K562 (cell line): ENCODE measurements around the gene OR14A16. TPM values are rescaled to one million over a fixed set of nuclear protein-coding genes. Genes with fewer than 3 reads are reported as not detected.

Experiments
- CBX5 ChIP-seq: IDR thresholded peaks from 2 replicates; pipeline ENCODE4 v1.6.1; 2014; ENCODE audit warnings: low read depth, borderline replicate concordance
- E2F3 ChIP-seq: fragments of 250-450 bp; sonication (Bioruptor Pico); IDR thresholded peaks from 2 replicates; pipeline ENCODE4 v1.4.0; 2020; ENCODE audit warnings: mild to moderate bottlenecking
- EGR1 ChIP-seq: fragments of 450-650 bp; conservative IDR thresholded peaks from 2 replicates; pipeline ENCODE4 v1.6.1; 2017; ENCODE audit warnings: mild to moderate bottlenecking
- FOXK2 ChIP-seq, 2 experiments: fragments of 450-650 bp; IDR thresholded peaks in 1 of 2; conservative IDR thresholded peaks in 1 of 2; 2 replicates each; pipeline ENCODE4 v1.6.1; 2016; ENCODE audit warnings: low read depth in 2 of 2, mild to moderate bottlenecking in 1 of 2
- GATAD2A ChIP-seq: fragments of 450-650 bp; IDR thresholded peaks from 2 replicates; pipeline ENCODE4 v1.6.1; 2017
- GMEB1 ChIP-seq: fragments of 250-450 bp; sonication (Bioruptor Pico); IDR thresholded peaks from 2 replicates; pipeline ENCODE4 v1.4.0; 2020; ENCODE audit warnings: mild to moderate bottlenecking
- IRF1 ChIP-seq: sonication (generic); formaldehyde crosslinking; IDR thresholded peaks from 2 replicates; pipeline ENCODE4 v1.8.0; 2022; ENCODE audit warnings: missing genetic modification reagents, mild to moderate bottlenecking, borderline replicate concordance
- KLF10 ChIP-seq: fragments of 250-450 bp; sonication (Bioruptor Pico); IDR thresholded peaks from 2 replicates; pipeline ENCODE4 v1.6.1; 2021; ENCODE audit warnings: matching md5 sums
- MEF2A ChIP-seq: IDR thresholded peaks from 2 replicates; pipeline ENCODE4 v1.6.1; 2011; ENCODE audit warnings: low read depth, mild to moderate bottlenecking, low read length, moderate library complexity; ENCODE audit not compliant: control insufficient read depth
- NR2C2 ChIP-seq, 2 experiments: fragments of 200-800 bp in 1 of 2; sonication (Bioruptor generic) in 1 of 2; sonication (generic) in 1 of 2; formaldehyde crosslinking in 1 of 2; IDR thresholded peaks; 2 replicates each; pipeline versions ENCODE4 v1.6.1 to v1.8.0; 2016 to 2022; ENCODE audit warnings: mild to moderate bottlenecking in 1 of 2, missing compliant biosample characterization in 1 of 2, missing genetic modification characterization in 1 of 2, missing genetic modification reagents in 1 of 2
- RBM15 ChIP-seq: fragments of 200-400 bp; formaldehyde crosslinking; IDR thresholded peaks from 2 replicates; pipeline ENCODE4 v1.6.1; 2018; ENCODE audit warnings: mild to moderate bottlenecking, low read length, moderate library complexity; ENCODE audit not compliant: insufficient read depth
- SP1 ChIP-seq: sonication (generic); formaldehyde crosslinking; IDR thresholded peaks from 2 replicates; pipeline ENCODE4 v1.8.1; 2022; ENCODE audit warnings: mild to moderate bottlenecking, missing genetic modification reagents
- WHSC1 ChIP-seq: IDR thresholded peaks from one replicate; pipeline ENCODE4 v1.6.1; 2012; ENCODE audit warnings: low read length, control low read depth, inconsistent platforms
- ZMIZ1 ChIP-seq, 2 experiments: fragments of 150-350 bp in 1 of 2; IDR thresholded peaks; 2 replicates each; pipeline ENCODE4 v1.6.1; 2012 to 2016; ENCODE audit warnings: low read depth in 2 of 2, low read length in 2 of 2, mild to moderate bottlenecking in 1 of 2, moderate library complexity in 1 of 2
- ZNF197 ChIP-seq: fragments of 200-800 bp; sonication (Bioruptor generic); IDR thresholded peaks from 2 replicates; pipeline ENCODE4 v1.6.1; 2016; ENCODE audit warnings: low read depth, missing genetic modification characterization, missing compliant biosample characterization
- ZNF561 ChIP-seq: fragments of 450-650 bp; formaldehyde crosslinking; conservative IDR thresholded peaks from 2 replicates; pipeline ENCODE4 v1.4.0; 2020; ENCODE audit warnings: mild to moderate bottlenecking, moderate library complexity
- ZNF639 ChIP-seq, 2 experiments: fragments of 200-800 bp in 1 of 2; sonication (Bioruptor generic) in 1 of 2; sonication (generic) in 1 of 2; formaldehyde crosslinking in 1 of 2; IDR thresholded peaks in 1 of 2; conservative IDR thresholded peaks in 1 of 2; 2 replicates each; pipeline versions ENCODE4 v1.5.0 to v1.6.1; 2016 to 2020; ENCODE audit warnings: missing compliant biosample characterization in 1 of 2, missing genetic modification characterization in 1 of 2, missing genetic modification reagents in 1 of 2
- ZSCAN29 ChIP-seq: fragments of 450-650 bp; IDR thresholded peaks from 2 replicates; pipeline ENCODE4 v1.6.1; 2017
- polyA plus RNA-seq, 8 experiments: library from polyadenylated mRNA; depleted of rRNA in 4 of 8; stranded (reverse) in 5 of 8; unstranded in 3 of 8; fragments of >200 nt; fragmentation: Nextera tagmentation in 2 of 8; fragmentation: Illumina TruSeq in 1 of 8; extraction: Ambion mirVana in 2 of 8; extraction: Trizol in 1 of 8; gene quantifications; 2 replicates each; pipeline versions ENCODE4 v1.2.1 to v1.2.3, GENCODE V29; 2011 to 2014; ENCODE audit warnings: inconsistent platforms in 1 of 8, missing spikeins in 1 of 8
- total RNA-seq, 7 experiments: library from RNA; depleted of rRNA in 6 of 7; stranded (reverse); fragments of >200 nt in 6 of 7; fragmentation: Illumina TruSeq in 2 of 7; extraction: Trizol in 2 of 7; gene quantifications; 2 replicates each; pipeline versions ENCODE4 v1.2.1 to v1.2.3, GENCODE V29; 2011 to 2021; ENCODE audit warnings: low replicate concordance in 1 of 7
- TF ChIP-seq, protein P1 (sequence below): fragments of 250-450 bp; sonication (Bioruptor Pico); IDR thresholded peaks from 2 replicates; pipeline ENCODE4 v1.8.0; 2022; ENCODE audit warnings: inconsistent platforms, mild to moderate bottlenecking, moderate library complexity, borderline replicate concordance

The OR14A16 gene
- total and polyA plus RNA-seq, 9 of the 15 experiments (the other 6 are each of a cell fraction or from before 2014, with no cell fraction given), result not detected

DNA sequence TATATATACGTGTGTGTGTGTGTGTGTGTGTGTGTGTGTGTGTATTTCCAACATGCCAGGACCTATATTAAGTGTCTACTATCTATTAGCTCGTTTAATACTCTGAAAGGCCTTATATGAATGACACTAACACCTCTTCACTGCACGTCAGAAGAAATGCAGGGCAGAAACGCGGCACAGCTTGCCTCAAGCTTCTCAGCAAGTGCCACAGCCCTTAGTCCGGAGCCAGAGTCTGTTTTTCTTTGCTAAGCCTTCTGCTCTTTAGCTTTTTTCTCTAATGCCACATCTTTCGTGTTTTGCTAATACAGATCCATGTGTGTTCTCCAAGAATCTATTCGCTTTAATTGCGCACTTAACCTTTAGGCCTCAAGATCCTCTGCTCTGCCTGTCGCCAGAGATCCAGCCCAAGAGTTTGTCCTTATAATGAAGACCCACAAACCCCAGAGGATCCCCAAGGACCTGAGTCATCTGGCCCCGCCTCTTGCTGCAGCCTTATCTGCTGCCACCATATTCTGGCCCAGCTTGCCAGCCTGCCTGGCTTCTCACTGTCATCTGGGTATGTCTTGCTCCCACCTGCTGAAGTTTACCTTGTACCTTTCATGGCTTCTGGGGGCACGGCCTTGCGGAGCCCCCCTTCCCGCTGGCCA, 31.1 kb upstream of the OR14A16 start (continued):
- TF ChIP-seq ZMIZ1 (IDR thresholded peaks at IDR 0.05; ENCODE audit: low read depth in 2 of 2, low read length in 2 of 2) (peak in 1 of 2 experiments; percentile 67; a peak in 1 of 4 replicates), ZSCAN29 (no peak), ZNF561 (CRISPR knock-in tag) (no peak), WHSC1 (no peak), SP1 (CRISPR knock-in tag) (no peak), NR2C2 (CRISPR knock-in tag; IDR thresholded peaks at IDR 0.05) (no peak), NR2C2 (tag; IDR thresholded peaks at IDR 0.05) (no peak), IRF1 (CRISPR knock-in tag) (no peak), CBX5 (no peak), RBM15 (no peak), FOXK2 (conservative IDR thresholded peaks at IDR 0.05 in 1 of 2, IDR thresholded peaks at IDR 0.05 in 1 of 2; ENCODE audit: low read depth in 2 of 2) (no peak), E2F3 (CRISPR knock-in tag) (no peak), ZNF639 (CRISPR knock-in tag; conservative IDR thresholded peaks at IDR 0.05 in 1 of 2, IDR thresholded peaks at IDR 0.05 in 1 of 2) (peak in 1 of 2 experiments; percentile 78; a peak in 2 of 4 replicates), MEF2A (no peak), GMEB1 (CRISPR knock-in tag) (no peak), EGR1 (no peak), GATAD2A (peak; percentile 80), KLF10 (CRISPR knock-in tag) (no peak), ZNF197 (CRISPR knock-in tag) (no peak)
- TF ChIP-seq, protein P1, sequence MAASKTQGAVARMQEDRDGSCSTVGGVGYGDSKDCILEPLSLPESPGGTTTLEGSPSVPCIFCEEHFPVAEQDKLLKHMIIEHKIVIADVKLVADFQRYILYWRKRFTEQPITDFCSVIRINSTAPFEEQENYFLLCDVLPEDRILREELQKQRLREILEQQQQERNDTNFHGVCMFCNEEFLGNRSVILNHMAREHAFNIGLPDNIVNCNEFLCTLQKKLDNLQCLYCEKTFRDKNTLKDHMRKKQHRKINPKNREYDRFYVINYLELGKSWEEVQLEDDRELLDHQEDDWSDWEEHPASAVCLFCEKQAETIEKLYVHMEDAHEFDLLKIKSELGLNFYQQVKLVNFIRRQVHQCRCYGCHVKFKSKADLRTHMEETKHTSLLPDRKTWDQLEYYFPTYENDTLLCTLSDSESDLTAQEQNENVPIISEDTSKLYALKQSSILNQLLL (CRISPR knock-in tag), result no peak
